GM23338 (cell line): Measurements from ENCODE around the gene ZNF740. TPM values are rescaled to one million over a fixed set of nuclear protein-coding genes. Genes with fewer than 3 reads are reported as not detected.
A peak's percentile ranks its signal among the peaks of the same experiment; 100 is the strongest.

Source experiments
- ATAC-seq: fragments of 200-7000 bp; cut with Tn5 transposase; 3 replicates; pipeline ENCODE4 v1.9.1; 2020
- DNase-seq: peaks from one replicate; pipeline ENCODE4 v3.0.0-alpha.2; 2015; ENCODE audit warnings: low spot score
- H2AFZ ChIP-seq: fragments of 200-600 bp; sonication (generic); 2 replicates; pipeline ENCODE4 v1.8.0; 2016; ENCODE audit warnings: antibody characterized with exemption, mild to moderate bottlenecking, moderate library complexity
- H3F3A ChIP-seq: fragments of 200-600 bp; sonication (generic); replicated peaks from 2 replicates; pipeline ENCODE4 v1.8.0; 2017; ENCODE audit warnings: antibody characterized with exemption, mixed run types, low read depth
- H3K27ac ChIP-seq: fragments of 200-600 bp; sonication (generic); 2 replicates; pipeline ENCODE4 v1.6.1; 2016; ENCODE audit warnings: low read depth
- H3K27me3 ChIP-seq: fragments of 200-600 bp; sonication (generic); 2 replicates; pipeline ENCODE4 v1.8.0; 2016; ENCODE audit warnings: mild to moderate bottlenecking, mixed run types, moderate library complexity; ENCODE audit not compliant: insufficient read depth
- H3K36me3 ChIP-seq: fragments of 200-600 bp; sonication (generic); 2 replicates; pipeline ENCODE4 v1.8.0; 2016; ENCODE audit warnings: mild to moderate bottlenecking; ENCODE audit not compliant: insufficient read depth
- H3K4me1 ChIP-seq: fragments of 200-600 bp; sonication (generic); 2 replicates; pipeline ENCODE4 v1.8.0; 2016; ENCODE audit warnings: mild to moderate bottlenecking, moderate library complexity; ENCODE audit not compliant: insufficient read depth
- H3K4me2 ChIP-seq: fragments of 200-600 bp; sonication (generic); 2 replicates; pipeline ENCODE4 v1.7.1; 2017; ENCODE audit warnings: mixed run types
- H3K4me3 ChIP-seq: fragments of 200-600 bp; sonication (generic); 2 replicates; pipeline ENCODE4 v1.6.1; 2016; ENCODE audit warnings: mixed run types
- H3K79me2 ChIP-seq: fragments of 200-600 bp; sonication (generic); replicated peaks from 2 replicates; pipeline ENCODE4 v1.8.0; 2017; ENCODE audit warnings: mild to moderate bottlenecking; ENCODE audit not compliant: insufficient read depth
- H3K9me2 ChIP-seq: fragments of 200-600 bp; sonication (generic); 2 replicates; pipeline ENCODE4 v1.8.0; 2017; ENCODE audit not compliant: insufficient read depth
- H4K20me1 ChIP-seq: fragments of 200-600 bp; sonication (generic); replicated peaks from 2 replicates; pipeline ENCODE4 v1.8.0; 2017; ENCODE audit warnings: mild to moderate bottlenecking; ENCODE audit not compliant: insufficient read depth
- H3K27ac Mint-ChIP-seq: 2 replicates; pipeline ENCODE4 v1.8.0; 2020; ENCODE audit warnings: inconsistent platforms, mild to moderate bottlenecking, moderate library complexity, mixed read lengths
- H3K27me3 Mint-ChIP-seq: 3 replicates; pipeline ENCODE4 v1.8.0; 2022; ENCODE audit warnings: low read depth, mild to moderate bottlenecking, moderate library complexity, mixed read lengths, inconsistent platforms; ENCODE audit not compliant: insufficient read depth, poor library complexity
- H3K36me3 Mint-ChIP-seq: 3 replicates; pipeline ENCODE4 v1.8.0; 2021; ENCODE audit warnings: low read depth, mild to moderate bottlenecking, inconsistent platforms, moderate library complexity, mixed read lengths
- H3K4me1 Mint-ChIP-seq: 3 replicates; pipeline ENCODE4 v1.8.0; 2020; ENCODE audit warnings: mild to moderate bottlenecking, inconsistent platforms, mixed read lengths
- H3K4me3 Mint-ChIP-seq: 3 replicates; pipeline ENCODE4 v1.8.0; 2021; ENCODE audit warnings: moderate library complexity, mild to moderate bottlenecking, inconsistent platforms, mixed read lengths
- H3K9me3 Mint-ChIP-seq: 3 replicates; pipeline ENCODE4 v1.8.0; 2020; ENCODE audit warnings: moderate library complexity, mild to moderate bottlenecking, inconsistent platforms, mixed read lengths
- CTCF ChIP-seq, 2 experiments: fragments of 200-600 bp in 1 of 2; sonication (generic) in 1 of 2; conservative IDR thresholded peaks; 2 replicates each; pipeline versions ENCODE4 v1.5.1 to v1.6.1; 2016 to 2017; ENCODE audit warnings: antibody characterized with exemption in 2 of 2, low read depth in 2 of 2, mild to moderate bottlenecking in 2 of 2, moderate library complexity in 1 of 2
- EZH2 ChIP-seq: fragments of 200-600 bp; sonication (generic); IDR thresholded peaks from one replicate; pipeline ENCODE4 v1.8.0; 2017; ENCODE audit warnings: antibody characterized with exemption, mild to moderate bottlenecking, low read depth; ENCODE audit not compliant: unreplicated experiment
- JUNB ChIP-seq: IDR thresholded peaks from one replicate; pipeline ENCODE4 v1.6.1; 2016; ENCODE audit warnings: antibody characterized with exemption; ENCODE audit not compliant: unreplicated experiment
- POLR2AphosphoS5 ChIP-seq: IDR thresholded peaks from 2 replicates; pipeline ENCODE4 v1.6.1; 2016; ENCODE audit warnings: antibody characterized with exemption, low read depth
- STAT1 ChIP-seq: IDR thresholded peaks from one replicate; pipeline ENCODE4 v1.6.1; 2016; ENCODE audit warnings: antibody characterized with exemption; ENCODE audit not compliant: unreplicated experiment
- ZNF462 ChIP-seq: fragments of 250-450 bp; sonication (Bioruptor Pico); IDR thresholded peaks from 2 replicates; pipeline ENCODE4 v1.5.0; 2020; ENCODE audit warnings: mild to moderate bottlenecking, moderate library complexity
- polyA plus RNA-seq: library from polyadenylated mRNA; unstranded; fragments of >200 nt; fragmentation: Nextera tagmentation; extraction: Ambion mirVana; gene quantifications from 2 replicates; pipeline ENCODE4 v1.2.1, GENCODE V29; 2016
- total RNA-seq: library from RNA; depleted of rRNA; stranded (reverse); fragments of >200 nt; shearing (Covaris generic); gene quantifications from 2 replicates; pipeline ENCODE4 v1.2.3, GENCODE V29; 2014

The ZNF740 gene
- total and polyA plus RNA-seq, 2 experiments from 2014 or later = 2.6 to 13.0 TPM

- TF ChIP-seq STAT1 (no peak), JUNB (no peak), CTCF (conservative IDR thresholded peaks at IDR 0.05; ENCODE audit: low read depth in 2 of 2) (no peak), POLR2AphosphoS5 (no peak)
Observed at GRCh38 chr12:53235164-53235563, 54.6 kb downstream of the ZNF740 start (continued).

GRCh38 chr12:53235742-53236442, 55.4 kb downstream of the ZNF740 start:
- peaks cover 47% of the 10 kb centered on the region for H3K4me1 ChIP-seq
- H2AFZ ChIP-seq = peak overlapping the region; percentile 57
- Mint-ChIP-seq H3K9me3 (no peaks in the 10 kb centered on the region), H3K27ac (no peak overlapping the region), H3K36me3 (no peaks in the 10 kb centered on the region), H3K27me3 (peaks cover 21% of the 10 kb centered on the region), H3K4me1 (peaks cover 56% of the 10 kb centered on the region), H3K4me3 (no peak overlapping the region; the same call in 2 of the 3 replicates)
- peak; percentile 80 for TF ChIP-seq ZNF462
- no peak for TF ChIP-seq EZH2
- ATAC-seq (peak; percentile 15), DNase-seq (peak; percentile 34)
- no peaks in the 10 kb centered on the region for H3K27me3 ChIP-seq
- no peak overlapping the region for H3K4me3 ChIP-seq
- no peaks in the 10 kb centered on the region for H4K20me1 ChIP-seq
- peak overlapping the region; percentile 93 for H3K4me2 ChIP-seq
- H3K36me3 ChIP-seq = no peaks in the 10 kb centered on the region
- peaks cover 4% of the 10 kb centered on the region; the same call in 1 of the 2 replicates for H3K79me2 ChIP-seq
- peaks cover 15% of the 10 kb centered on the region; the same call in 1 of the 2 replicates for H3F3A ChIP-seq
- no peak overlapping the region for H3K27ac ChIP-seq
- no peaks in the 10 kb centered on the region for H3K9me2 ChIP-seq
